A673 (cell line): Measurements from ENCODE around the gene LONP1. TPM values are rescaled to one million over a fixed set of nuclear protein-coding genes. Genes with fewer than 3 reads are reported as not detected.
"Not testable (repeated sequence)": the region's sequence is repeated elsewhere in the genome, so short reads cannot be mapped to it uniquely, and the experiment has no call there.

Experiments used
- BruUV-seq: library from RNA; stranded (reverse); fragments of 400-500 nt; replicated peaks from 2 replicates; lab custom pipeline; 2021; lab: Mats Ljungman, UMichigan
- CTCF ChIA-PET: fragments of 300-600 bp; sonication (Branson Sonifier 250); formaldehyde crosslinking; loops from one replicate; lab custom pipeline; 2022; ENCODE audit warnings: antibody characterized with exemption; lab: Charles Lee
- POLR2A ChIA-PET: fragments of 300-600 bp; sonication (Branson Sonifier 250); formaldehyde crosslinking; loops from one replicate; lab custom pipeline; 2022; ENCODE audit warnings: antibody characterized with exemption; ENCODE audit not compliant: low non-redundant PET; lab: Charles Lee
- DNase-seq: peaks from one replicate; pipeline ENCODE4 v3.0.0-alpha.2; 2015; ENCODE audit warnings: low spot score
- H3K27ac ChIP-seq: fragments of 200-600 bp; sonication (generic); 2 replicates; pipeline ENCODE4 v1.5.1; 2016; ENCODE audit warnings: mixed run types, low read depth, mild to moderate bottlenecking, mixed read lengths, antibody characterized with exemption, low read length; ENCODE audit not compliant: poor library complexity, severe bottlenecking
- H3K27me3 ChIP-seq: fragments of 200-600 bp; sonication (generic); replicated peaks from 2 replicates; pipeline ENCODE4 v1.6.1; 2017; ENCODE audit warnings: mixed run types, low read depth, mild to moderate bottlenecking, mixed read lengths, antibody characterized with exemption, low read length; ENCODE audit not compliant: insufficient read depth, poor library complexity
- H3K36me3 ChIP-seq: fragments of 200-600 bp; sonication (generic); 2 replicates; pipeline ENCODE4 v1.6.1; 2016; ENCODE audit warnings: mixed run types, mild to moderate bottlenecking, mixed read lengths, antibody characterized with exemption, low read length; ENCODE audit not compliant: insufficient read depth, poor library complexity, severe bottlenecking
- H3K4me1 ChIP-seq: fragments of 200-600 bp; sonication (generic); 2 replicates; pipeline ENCODE4 v1.6.1; 2017; ENCODE audit warnings: mixed run types, mild to moderate bottlenecking, mixed read lengths, antibody characterized with exemption, low read length; ENCODE audit not compliant: insufficient read depth, poor library complexity, severe bottlenecking
- H3K4me3 ChIP-seq: fragments of 200-600 bp; sonication (generic); 2 replicates; pipeline ENCODE4 v1.5.1; 2016; ENCODE audit warnings: low read depth, mixed run types, mild to moderate bottlenecking, mixed read lengths, low read length; ENCODE audit not compliant: poor library complexity, severe bottlenecking
- H3K9me3 ChIP-seq: fragments of 200-600 bp; sonication (generic); 2 replicates; pipeline ENCODE4 v1.6.1; 2016; ENCODE audit warnings: mixed run types, low read depth, mild to moderate bottlenecking, mixed read lengths, antibody characterized with exemption, low read length; ENCODE audit not compliant: poor library complexity, severe bottlenecking
- EZH2 ChIP-seq: fragments of 200-600 bp; sonication (generic); IDR thresholded peaks from 2 replicates; pipeline ENCODE4 v1.6.1; 2017; ENCODE audit warnings: borderline replicate concordance, low read depth, mild to moderate bottlenecking, mixed read lengths, antibody characterized with exemption, low read length; ENCODE audit not compliant: poor library complexity, severe bottlenecking
- intact Hi-C: fragments of 100-400 bp; cut with micrococcal nuclease; formaldehyde crosslinking; loops from one replicate; pipeline ENCODE4 v1.10.0; 2022; ENCODE audit not compliant: unreplicated experiment
- total RNA-seq: library from RNA; stranded (reverse); gene quantifications from 2 replicates; pipeline ENCODE4 v1.2.3, GENCODE V29; 2021
- TF ChIP-seq, protein P1 (sequence below): fragments of 300-800, 200-600 bp; sonication (generic); conservative IDR thresholded peaks from 2 replicates; pipeline ENCODE4 v1.5.1; 2017; ENCODE audit warnings: low read depth, mild to moderate bottlenecking, antibody characterized with exemption, low read length, moderate library complexity, mixed read lengths

Gene LONP1
- total RNA-seq, 1 experiment from 2014 or later = 152 TPM

DNA sequence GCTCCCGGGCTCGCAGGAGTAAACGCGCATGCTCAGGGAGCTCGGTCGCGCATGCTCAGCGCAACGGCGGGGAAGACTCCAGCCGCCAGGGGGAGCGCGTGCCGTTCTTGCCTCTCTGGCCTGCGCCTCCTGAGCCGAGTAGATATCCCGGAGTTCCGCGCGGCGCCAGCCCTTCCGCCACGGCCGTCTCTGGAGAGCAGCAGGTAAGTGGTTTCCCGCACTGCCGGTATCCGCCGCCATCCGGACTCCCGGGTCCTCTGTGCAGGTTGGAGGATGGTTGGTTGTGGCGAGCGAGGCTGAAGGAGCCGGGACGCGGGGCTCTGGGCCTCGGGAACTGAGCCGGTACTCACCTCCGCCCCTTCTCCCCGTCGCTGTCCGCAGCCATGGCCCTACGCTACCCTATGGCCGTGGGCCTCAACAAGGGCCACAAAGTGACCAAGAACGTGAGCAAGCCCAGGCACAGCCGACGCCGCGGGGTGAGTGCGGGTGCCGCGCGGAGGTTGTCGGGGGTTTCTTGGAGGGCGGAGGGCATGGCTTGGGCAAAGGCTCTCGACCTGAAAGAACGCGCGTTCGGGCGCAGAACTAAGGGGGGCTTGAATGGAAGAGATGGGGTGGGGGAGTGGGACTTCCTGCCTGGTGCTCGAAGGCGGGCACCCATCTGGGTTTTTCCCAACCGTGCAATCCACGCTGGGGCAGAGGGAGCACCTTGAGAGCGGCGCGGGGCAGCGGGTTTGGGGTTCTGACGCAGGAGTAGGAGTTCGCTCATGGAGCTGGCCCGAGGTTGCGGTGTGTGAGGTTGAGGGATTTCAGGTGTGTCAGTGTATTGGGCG, 29.6 kb downstream of the LONP1 start, which contains the start of gene RPL36:
RPL36 (plus strand) TSS at position 171 of the 830 bp plus-strand sequence; CDS start at position 384, 213 bp downstream.
- Histone ChIP-seq H3K36me3 (peaks cover 43% of the 10 kb centered on the region), H3K4me3 (peak within 1 kb of the TSS; percentile 92), H3K4me1 (peaks cover 8% of the 10 kb centered on the region), H3K27ac (peak within 1 kb of the TSS; percentile 96), H3K27me3 (no peaks in the 10 kb centered on the region), H3K9me3 (no peaks in the 10 kb centered on the region)
- intact Hi-C loops = no loop called here
- DNase-seq = peak; percentile 98
- ChIA-PET CTCF (interaction anchor here (0.6 to 1.2 kb wide), 4 partner anchors 28 to 114 kb away, joined by 3 to 4 read pairs (median 4); partner anchors contain the start of genes CATSPERD and LONP1), POLR2A (interaction anchor here (2.4 kb wide), 1 partner anchor 28 kb away, joined by 7 read pairs; no protein-coding TSS in a partner anchor)
- no TSS peak for BruUV-seq
- TF ChIP-seq EZH2 = no peak
- TF ChIP-seq, protein P1, sequence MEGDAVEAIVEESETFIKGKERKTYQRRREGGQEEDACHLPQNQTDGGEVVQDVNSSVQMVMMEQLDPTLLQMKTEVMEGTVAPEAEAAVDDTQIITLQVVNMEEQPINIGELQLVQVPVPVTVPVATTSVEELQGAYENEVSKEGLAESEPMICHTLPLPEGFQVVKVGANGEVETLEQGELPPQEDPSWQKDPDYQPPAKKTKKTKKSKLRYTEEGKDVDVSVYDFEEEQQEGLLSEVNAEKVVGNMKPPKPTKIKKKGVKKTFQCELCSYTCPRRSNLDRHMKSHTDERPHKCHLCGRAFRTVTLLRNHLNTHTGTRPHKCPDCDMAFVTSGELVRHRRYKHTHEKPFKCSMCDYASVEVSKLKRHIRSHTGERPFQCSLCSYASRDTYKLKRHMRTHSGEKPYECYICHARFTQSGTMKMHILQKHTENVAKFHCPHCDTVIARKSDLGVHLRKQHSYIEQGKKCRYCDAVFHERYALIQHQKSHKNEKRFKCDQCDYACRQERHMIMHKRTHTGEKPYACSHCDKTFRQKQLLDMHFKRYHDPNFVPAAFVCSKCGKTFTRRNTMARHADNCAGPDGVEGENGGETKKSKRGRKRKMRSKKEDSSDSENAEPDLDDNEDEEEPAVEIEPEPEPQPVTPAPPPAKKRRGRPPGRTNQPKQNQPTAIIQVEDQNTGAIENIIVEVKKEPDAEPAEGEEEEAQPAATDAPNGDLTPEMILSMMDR = peak; percentile 99

DNA sequence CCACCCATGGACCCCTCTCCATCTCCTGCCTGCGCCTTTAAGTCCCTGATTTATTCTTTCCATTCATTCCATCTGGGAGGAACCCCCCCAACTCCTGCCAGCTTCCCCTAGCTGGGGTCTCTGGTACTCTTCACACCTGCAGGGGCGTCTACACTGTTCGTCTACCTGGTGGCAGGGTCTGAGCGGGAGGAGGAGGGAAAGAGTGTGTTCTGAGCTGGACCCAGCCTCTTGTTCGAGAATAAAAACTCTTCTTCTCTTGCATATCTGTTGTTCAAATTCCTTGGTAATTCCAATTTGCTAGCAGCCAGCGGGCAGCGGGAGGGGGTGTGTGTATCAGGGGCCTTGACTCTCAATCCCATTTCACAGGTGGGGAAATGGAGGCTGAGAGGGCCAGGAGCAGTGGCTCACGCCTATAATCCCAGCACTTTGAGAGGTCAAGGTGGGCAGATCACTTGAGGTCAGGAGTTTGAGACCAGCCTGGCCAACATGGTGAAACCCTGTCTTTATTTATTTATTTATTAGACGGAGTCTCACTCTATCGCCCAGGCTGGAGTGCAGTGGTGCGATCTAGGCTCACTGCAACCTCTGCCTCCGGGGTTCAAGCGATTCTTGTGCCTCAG, 31.6 kb downstream of the LONP1 start:
- POLR2A ChIA-PET = interaction anchor here (0.6 kb wide), 1 partner anchor 20 kb away, joined by 4 read pairs; no protein-coding TSS in a partner anchor
- H3K4me3 ChIP-seq, H3K9me3 ChIP-seq, H3K4me1 ChIP-seq, DNase-seq, H3K27ac ChIP-seq, BruUV-seq, H3K27me3 ChIP-seq, intact Hi-C loops: not testable (repeated sequence)
- CTCF ChIA-PET = interaction anchor here (0.5 kb wide), 1 partner anchor 115 kb away, joined by 3 read pairs; no protein-coding TSS in a partner anchor
- H3K36me3 ChIP-seq = peaks cover 23% of the 10 kb centered on the region

- no TSS peak for BruUV-seq
- Histone ChIP-seq H3K4me3 (peak overlapping the region; percentile 64), H3K9me3 (no peaks in the 10 kb centered on the region), H3K36me3 (peaks cover 16% of the 10 kb centered on the region), H3K4me1 (peaks cover 8% of the 10 kb centered on the region), H3K27ac (peak overlapping the region; percentile 58), H3K27me3 (no peaks in the 10 kb centered on the region)
- intact Hi-C loops = no loop called here
- ChIA-PET POLR2A (interaction anchor here (0.6 to 0.8 kb wide), 3 partner anchors 20 to 1600 kb away, joined by 3 to 4 read pairs (median 4); no protein-coding TSS in a partner anchor), CTCF (interaction anchor here (0.6 to 0.8 kb wide), 7 partner anchors 20 to 539 kb away, joined by 3 to 17 read pairs (median 7); partner anchors contain the start of gene TINCR)
- no peak for TF ChIP-seq EZH2
- TF ChIP-seq, protein P1 = no peak; the same call in 1 of the 2 replicates
- DNase-seq = no peak
These were observed 32.4 kb downstream of the LONP1 start for GRCh38 chr19:5687360-5688198.
